SK-N-DZ (cell line): Measurements from ENCODE around the gene GABRB3.
"Not testable (repeated sequence)": the region's sequence is repeated elsewhere in the genome, so short reads cannot be mapped to it uniquely, and the experiment has no call there.

Experiments used
- DNase-seq: peaks from one replicate; pipeline ENCODE4 v3.0.0-alpha.2; 2015; ENCODE audit warnings: low spot score

The GABRB3 gene

DNA sequence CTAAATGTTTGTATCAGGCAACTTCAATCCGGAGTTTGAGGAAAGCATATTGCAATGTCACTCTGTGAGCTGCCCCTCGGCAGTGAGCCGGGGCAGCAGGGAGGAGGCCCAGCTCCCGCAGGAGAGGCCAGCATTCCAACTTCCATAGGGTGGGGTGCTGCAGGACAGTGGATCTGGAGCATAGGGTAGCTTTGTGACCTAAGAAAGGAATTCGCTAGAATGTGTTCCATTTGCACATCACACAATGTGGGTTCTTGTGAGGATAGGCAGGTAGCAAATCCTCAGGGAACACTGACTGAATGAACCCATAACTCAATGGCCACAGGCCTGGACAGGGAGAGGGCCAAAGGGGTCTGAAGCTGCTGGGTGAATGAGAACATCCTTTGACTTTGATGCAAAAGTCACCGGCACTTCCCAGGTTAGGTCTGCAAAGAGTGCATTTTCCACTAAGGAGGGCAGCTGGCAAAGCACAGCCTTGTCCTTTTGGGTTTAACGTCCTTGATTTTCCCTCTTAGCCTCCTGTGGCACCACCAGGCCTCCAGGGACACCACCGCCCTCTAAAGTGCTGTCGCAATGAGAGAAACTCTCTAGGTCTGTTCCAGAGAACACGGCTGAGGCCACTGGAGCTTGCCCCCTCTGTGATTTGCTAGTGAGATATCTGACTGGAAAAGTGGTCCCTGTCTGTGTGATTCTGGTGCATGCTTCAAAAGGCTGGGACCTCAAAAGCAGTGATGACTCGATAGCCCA, 36.2 kb downstream of the GABRB3 start:
- DNase-seq = no peak

DNA sequence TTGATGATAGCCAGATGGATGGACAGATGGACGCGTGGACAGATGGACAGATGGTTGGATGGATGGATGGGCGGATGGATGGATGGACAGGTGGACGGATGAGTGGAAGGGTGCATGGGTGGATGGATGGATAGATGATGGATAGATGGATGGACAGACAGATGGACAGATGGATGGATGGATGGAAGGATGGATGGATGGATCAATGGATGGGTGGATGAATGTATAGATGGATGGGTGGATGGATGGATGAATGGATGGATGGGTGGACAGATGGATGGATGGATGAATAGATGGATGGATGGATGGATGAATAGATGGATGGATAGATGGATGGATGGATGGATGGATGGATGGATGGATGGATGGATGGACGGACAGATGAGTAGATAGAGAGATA, 40.9 kb downstream of the GABRB3 start:
- DNase-seq = no peak

DNA sequence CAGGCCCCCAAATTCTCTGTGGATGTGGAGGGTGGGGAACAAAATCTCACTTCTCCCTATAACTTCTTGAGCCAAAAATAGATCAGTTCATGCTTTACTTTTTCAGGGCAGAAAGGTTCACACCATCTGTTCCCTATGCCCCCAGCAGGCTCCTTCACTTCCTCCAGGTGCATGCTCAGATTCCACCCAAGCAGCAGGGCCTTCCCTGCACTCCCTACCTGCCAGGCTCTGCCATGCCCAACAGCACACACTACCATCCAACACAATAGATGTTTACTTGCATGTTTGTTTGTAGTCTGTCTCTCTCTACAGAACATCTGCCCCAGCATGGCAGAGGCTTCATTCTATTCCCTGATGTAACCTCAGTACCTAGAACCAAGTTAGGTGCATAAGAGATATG, 43.3 kb downstream of the GABRB3 start:
- no peak for DNase-seq

DNA sequence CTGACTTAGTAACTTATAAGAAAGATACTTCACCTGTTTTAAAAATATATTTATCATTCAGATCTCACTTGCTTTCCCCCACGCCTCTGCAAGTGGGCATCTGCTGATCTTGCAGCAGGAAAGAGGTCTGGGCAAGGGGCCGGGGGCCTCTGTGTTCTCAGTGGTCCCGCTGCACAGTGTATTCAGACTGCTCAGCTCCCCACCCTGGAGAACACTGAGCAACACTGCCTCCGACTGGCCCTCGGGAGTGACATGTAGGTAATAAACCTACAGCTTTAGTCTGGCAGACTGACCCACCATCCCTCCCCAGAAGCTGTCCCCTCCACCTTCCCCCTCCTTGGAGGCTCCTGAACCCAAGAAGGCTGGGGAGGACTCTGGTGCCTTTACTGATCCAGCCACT, 43.8 kb downstream of the GABRB3 start:
- DNase-seq = no peak

DNA sequence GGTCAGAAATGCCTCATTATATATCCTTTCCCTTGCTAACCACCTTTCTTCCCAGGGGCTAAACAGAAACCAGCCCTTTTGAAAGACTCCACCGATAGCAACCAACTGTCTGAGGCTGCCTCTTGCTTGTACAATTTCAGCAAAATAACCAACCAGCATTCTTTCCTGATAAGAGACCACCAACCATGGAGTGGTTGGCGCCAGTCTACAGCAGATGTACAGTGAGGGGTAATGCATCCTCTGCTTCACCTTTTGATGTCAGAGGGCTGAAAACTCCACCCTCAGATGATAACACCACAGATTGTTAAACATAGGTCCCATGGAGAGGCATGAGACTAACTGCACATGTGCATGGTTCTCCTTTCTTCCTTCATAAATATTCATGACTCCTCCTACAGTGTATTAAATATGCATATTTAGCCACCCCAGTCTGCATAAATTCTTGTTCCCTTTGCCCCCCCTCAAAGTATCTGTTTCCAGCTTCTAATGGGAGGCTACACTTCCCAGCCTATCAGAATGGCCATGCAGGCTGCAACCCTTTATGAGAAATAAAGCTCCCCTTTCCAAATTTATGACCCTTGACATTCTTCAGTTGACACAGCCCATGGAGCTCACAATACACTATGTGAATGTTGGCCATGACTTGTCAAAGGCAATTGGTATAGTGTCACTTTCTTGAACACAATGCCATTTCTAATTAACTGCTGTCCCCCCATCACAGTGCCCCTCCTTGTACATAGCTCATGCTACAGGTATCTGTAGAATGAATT, 48.3 kb downstream of the GABRB3 start:
- DNase-seq = no peak

DNA sequence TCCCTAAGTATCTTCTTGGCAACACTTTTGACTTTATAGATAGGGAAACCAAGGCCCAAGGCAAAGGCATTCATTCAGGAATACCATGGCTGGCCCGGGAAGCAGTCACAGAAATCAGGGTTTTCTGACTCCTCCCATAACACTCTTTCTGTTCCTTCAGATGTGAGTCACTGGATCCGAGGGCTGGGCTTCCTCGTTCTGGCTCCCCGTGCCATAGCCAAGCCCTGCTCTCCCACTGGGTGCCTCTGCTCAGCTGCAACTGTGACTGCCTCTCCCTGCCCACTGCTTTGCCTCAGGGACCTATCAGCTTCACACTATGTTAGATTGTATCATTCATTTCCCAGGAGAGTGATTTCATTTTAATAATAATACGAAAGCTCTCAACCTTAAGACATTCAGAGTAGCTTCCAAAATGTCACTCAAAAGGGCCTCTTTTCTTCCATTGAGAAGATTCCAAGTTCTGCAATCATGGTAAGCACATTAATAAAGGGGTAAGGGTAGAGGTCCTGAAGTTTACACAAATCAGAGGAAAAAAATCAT, 50.2 kb downstream of the GABRB3 start:
- DNase-seq = no peak

DNA sequence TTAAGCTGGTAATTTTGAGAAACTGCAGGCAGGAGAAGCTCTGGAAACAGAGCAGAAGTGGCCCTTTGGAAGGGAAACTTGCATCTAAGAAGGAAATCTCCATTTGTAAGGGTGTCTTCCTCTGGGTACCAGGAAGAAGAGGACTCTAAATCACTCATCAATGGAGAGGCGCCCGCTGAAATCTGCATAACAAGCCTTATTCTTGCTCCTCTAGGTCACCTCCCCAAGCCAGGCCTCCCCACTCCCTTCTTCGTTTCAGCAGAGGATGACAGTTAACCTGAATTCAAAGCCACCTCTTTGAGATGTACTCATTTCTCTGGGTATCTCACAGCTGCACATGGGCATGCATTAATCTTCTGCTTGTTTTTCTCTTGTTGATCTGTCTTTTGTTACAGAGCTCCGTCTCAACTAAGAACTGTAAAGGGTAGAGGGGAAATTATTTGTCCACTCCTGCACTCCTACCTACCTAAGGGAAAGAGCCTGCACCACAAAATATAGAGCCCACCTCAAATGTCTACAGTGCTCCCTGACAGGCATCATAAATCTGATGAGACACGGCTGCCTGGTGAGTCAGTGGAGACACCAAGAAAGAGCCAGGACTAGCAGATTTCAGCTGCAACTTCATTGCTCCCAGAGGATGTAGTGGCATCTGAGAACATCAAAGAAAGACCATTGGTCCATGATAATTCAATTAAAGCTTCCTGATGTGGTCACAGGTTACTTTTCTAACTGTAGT, 51.5 kb downstream of the GABRB3 start:
- no peak for DNase-seq

DNA sequence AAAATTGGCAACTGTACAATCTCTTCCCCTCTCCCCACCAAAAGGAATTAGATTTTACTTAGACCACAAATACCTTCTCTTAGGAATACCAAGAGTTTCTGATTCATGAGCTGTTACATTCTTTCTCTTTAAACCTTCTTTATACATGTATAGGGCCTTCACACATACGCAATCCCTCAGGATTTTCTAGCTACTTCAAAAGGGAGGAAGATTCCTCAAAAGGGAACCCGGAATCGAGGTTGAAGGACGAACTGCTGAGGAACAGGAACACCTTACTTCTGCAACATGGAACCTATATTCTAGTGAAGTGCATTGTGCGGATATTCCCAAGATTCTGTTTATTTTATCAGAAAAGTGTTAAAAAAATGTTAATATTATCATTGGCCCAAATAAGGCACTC, 52.3 kb downstream of the GABRB3 start:
- no peak for DNase-seq

DNA sequence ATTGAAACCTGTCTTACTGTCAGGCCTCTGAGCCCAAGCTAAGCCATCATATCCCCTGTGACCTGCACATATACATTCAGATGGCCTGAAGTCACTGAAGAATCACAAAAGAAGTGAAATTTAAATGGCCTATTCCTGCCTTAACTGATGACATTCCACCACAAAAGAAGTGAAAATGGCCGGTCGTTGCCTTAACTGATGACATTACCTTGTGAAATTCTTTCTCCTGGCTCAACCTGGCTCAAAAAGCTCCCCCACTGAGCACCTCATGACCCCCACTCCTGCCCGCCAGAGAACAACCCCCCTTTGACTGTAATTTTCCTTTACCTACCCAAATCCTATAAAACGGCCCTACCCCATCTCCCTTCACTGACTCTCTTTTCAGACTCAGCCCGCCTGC, 53.0 kb downstream of the GABRB3 start:
- DNase-seq = not testable (repeated sequence)

DNA sequence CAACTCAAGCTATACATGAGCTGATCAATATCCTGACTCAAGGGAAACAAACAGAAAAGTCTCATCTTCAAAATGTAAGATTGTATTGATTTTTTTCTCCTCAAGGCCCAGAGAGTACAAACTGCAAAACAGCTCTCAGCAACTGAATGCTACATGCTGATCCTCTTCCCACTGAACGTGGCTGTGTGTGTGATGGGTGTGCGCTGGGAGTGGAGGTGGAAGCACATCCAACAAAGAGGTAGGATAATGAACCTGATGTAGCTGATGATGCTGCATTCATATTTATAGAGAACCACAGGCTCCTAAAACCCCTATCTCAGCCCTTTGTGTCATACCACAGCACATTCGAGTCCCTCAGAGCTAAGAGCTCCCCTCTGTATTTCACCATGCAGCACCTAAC, 56.8 kb downstream of the GABRB3 start:
- no peak for DNase-seq

DNA sequence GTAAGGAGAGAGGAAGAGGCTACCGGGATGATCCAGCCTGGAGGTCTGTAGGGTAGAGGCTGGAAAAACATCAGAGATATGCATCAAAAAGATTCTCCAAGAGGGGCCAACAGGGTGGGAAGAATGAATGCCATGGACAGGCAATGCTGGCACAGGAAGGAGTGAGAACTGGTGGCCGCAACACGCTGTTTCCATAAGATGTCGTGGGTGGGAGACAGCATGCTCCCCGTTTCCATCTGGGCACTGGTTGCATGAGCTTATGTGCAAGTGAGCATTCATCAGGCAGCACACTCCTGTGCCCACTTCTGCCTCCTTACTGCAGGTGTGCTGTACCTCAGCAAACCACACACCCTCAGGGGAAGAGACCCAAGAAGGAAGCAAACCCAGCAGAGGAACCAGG, 59.4 kb downstream of the GABRB3 start:
- DNase-seq = no peak

DNA sequence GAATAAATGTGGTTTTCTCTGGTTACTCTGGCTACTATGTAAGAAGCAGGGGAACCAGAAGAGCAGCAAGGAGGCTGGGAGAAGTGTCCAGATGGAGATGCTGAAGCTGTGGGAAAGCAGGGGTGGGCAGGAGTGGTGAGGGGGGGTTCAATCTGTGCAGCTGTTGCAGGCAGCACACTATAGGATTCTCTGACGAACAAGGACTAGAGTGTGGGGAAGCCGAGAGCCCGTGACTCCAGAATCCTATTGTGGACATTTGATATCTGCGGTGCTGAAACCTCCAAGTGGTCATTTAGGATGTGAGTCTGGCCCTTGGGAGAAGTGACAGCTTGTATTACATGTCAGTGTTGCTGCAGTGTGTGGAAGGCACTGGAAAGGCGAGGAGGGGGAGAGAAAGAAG, 60.5 kb downstream of the GABRB3 start:
- peak; percentile 12 for DNase-seq

DNA sequence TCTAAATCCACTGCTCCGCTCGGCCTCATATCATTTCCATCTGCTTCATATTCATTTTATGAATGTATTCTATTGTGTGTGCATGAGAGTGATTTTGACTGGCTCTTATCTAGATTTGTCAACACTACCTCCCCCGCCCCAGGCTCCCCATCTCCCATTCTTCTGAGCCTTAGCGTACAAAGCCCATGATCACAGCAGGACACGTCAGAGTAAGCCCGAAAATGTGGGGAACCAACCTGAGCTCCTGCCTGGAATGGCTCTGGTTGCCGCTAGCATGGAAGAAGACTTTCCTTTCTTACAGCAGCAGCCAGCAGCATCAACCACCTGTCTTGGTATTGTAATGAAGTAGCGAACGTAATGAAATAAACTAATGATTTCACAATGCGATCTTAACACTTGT, 61.4 kb downstream of the GABRB3 start:
- no peak for DNase-seq

DNA sequence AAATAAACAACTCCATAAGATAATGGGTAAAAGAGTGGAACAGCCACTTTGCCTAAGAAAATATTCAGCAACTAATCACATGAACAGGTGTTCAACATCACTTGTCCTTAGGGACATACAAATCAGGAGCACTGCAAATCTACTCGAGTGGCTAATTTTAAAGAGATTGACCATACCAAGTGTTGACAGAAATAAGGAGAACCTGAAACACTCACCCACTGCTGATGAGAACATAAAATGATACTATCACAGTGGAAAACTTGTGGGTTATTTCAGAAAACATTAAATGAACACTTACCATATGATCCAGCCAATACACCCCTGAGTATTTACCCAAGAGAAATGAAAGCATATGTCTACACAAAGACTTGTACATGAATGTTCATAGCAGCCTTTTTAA, 70.5 kb downstream of the GABRB3 start:
- DNase-seq = peak; percentile 62

DNA sequence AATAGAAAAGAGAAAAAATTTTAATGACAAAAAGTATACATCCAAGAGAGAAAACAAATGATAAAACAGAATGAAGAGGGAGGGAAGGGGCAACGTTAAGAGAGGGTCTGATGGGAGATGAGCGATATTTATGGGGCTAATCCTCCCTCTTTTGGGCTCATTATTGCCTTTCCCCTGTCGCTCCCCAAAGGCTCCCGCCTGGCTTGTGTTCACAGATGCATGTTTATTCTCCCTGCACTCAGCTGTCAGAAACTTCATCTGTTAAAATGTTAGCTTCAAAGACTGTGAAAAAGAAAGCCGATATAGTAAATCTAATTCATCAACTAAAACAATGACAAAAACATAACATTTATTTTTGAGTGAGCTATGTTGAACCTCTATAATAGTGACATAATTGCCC, 74.3 kb downstream of the GABRB3 start:
- no peak for DNase-seq

DNA sequence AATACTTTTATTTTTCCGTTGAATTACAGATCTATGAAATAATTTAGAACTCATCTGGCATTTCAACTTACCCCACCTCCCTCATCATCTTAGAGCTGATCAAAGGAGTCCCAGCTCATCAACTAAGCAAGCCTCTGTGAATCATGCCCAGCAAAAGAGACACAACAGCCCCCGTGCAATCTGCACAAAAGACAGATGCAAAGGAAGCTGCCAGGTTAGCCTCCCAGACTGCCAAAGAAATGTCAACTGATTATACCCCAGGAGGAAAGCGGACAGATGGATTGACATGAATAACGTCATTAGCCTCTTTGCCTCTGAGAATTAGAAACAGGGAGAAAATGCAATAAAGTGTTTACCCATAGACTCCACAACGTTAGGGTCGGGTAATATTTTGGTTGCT, 75.0 kb downstream of the GABRB3 start:
- DNase-seq = no peak

DNA sequence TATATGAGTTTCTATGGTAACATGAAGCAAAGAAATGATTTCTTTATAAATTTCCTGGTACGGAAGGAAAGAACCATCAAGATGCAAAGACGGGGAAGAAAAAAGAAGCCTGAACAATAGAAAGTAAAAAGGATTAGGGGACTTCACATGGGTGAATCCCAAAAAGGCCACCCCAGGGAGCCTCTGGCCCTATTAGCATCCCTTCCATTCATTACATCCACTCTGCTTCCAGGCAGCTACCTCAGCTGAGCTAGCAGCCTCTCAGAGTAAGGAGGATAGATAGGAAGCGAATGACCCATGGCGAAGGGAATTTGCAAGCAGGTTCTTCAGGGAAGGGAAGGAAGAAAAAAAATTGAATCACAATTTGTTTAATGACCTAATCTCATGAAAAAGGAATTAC, 81.6 kb downstream of the GABRB3 start:
- DNase-seq = no peak

DNA sequence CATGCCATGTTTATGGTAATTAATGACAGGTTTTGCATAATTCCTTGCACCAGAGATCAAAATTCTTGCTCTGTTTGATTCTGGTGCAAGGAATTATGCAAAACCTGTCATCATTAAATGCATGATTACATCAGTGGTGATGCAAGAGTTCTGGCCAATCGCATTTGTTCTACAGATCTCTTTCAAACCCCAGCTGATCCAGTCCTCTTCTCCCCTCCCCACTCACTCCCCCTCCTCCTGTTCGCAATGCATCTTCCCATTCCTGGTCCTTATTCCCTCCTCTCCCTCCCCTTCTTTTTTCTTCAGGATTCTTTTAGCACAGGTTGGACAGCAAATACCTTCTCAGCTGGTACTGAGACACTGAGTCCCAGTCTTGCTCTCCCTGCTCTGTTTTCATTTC, 82.1 kb downstream of the GABRB3 start:
- no peak for DNase-seq

DNA sequence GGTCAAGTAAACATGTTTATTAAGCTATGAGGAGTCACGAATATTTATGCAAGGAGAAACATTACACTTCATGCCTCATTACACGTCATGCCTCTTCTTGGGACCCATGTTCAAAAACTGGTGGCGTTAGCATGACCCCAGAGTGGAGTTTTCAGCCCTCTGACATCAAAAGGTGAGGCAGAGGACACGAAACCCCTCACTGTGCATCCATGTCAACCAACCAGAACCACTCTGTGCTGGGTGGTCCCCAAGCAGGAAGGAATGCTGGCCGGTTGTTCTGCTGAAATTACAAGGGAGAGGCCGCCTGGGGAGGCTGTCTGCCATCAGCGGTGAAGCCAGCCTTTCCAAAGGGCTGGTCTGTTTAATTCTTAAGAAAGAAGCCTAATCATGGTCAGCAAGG, 83.4 kb downstream of the GABRB3 start:
- no peak for DNase-seq

DNA sequence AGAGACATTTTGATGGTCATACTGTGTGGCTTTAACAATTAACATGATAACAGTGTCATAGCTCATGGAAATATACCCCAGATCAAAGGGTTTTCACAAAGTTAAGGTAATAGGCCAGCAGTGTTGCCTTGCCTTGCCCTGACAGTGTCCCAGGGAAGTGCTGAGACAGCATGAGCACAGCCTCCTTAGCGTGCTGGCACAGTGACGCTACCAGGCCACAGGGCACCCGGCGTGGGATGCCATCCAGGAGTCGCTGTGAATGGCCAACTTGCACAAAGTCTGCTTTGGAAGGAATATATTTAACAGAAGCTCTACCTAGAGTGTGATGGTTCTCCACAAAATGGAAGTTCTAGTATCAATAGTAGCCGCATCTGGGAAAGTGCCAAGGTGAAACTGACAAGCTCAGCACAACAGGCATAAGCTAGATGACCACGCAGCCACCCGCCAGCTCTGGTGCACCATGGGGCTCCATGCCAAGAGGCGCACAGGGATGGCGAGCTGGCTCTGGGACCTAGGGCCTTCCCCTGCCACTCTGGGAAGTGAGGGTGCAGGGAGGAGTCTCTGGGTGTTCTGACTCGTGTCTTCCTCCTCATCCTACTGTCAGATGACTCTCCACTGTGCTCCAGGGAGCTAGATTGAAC, 86.2 kb downstream of the GABRB3 start:
- DNase-seq = no peak

DNA sequence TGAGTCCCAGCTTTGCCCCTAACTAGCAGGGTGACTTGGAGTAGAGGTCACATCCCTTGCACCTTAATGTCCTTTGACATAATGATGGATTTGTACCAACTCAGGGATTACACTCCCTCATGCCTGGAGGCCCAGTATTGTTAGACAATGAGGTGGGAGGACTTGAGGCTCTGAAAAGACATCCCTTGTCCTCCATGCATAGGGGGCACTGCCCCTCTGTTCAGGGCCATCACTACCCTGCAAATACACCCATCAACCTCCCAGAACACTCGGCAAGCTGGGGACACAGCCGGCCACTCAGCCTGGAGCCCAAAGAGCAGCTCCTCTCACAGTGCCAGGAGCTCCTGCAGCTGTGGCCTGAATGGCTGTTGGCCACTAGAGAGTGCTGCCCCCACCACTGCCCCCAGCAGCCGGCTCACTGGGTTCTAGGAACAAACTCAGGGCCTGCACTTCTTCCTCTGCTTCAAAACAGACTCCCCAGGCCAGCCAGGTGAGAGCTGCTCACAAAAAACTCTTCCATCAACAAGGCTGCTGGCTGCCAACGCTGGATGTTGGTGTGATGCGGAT, 90.2 kb downstream of the GABRB3 start:
- no peak for DNase-seq

DNA sequence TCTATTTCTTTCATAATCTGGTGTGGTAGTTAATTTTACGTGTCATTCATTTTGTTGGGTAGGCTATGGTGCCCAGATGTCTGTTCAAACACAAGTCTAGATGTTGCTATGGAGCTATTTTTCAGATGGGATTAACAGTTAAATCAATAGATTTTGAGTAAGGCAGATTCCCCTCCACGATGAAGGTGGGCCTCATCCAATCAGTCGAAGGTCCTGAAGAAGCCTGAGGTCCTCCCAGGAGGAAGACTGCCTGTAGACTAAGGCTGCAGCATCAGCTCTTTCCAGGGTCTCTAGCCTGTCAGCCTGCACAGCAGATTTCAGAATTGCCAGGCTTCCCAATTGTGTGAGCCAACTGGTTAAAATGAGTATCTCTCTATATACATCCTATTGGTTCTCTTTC, 92.9 kb downstream of the GABRB3 start:
- DNase-seq = no peak
